ENCODE data around the gene BRME1.

The BRME1 gene

GRCh38 chr19:13935765-13936510 is 30.0 kb upstream of the BRME1 start:
- no peak for TF ChIP-seq CTCF (IDR thresholded peaks at IDR 0.05)
- Histone ChIP-seq H3K27me3 (peaks cover 41% of the 10 kb centered on the region), H3K4me1 (ENCODE audit: control insufficient read depth in 1 of 2, insufficient read depth in 1 of 2, low read depth in 1 of 2, low read length in 1 of 2) (peaks cover 0 to 13% of the 10 kb centered on the region in 2 experiments), H3K4me3 (ENCODE audit: low read depth in 1 of 2, low read length in 1 of 2) (no peak overlapping the region), H3K36me3 (peaks cover 8% of the 10 kb centered on the region), H3K27ac (no peak overlapping the region), H3K9me3 (no peaks in the 10 kb centered on the region)

DNA sequence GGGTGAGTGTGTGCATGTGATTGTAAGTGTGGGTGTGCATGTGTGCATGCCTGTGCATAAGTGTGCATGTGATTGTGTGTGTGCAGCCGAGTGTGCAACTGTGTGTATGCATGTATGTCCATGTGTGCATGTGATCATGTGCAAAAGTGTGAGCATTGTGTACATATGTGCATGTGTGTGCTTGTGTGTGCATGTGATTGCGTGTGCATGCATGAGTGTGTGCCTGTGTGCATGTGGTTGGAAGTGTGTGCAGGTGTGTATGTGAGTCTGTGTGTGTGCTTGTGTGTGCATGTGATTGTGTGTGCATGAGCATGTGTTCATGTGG is 28.8 kb upstream of the BRME1 start:
- no peak overlapping the region for H3K4me3 ChIP-seq (ENCODE audit: low read depth in 1 of 2, low read length in 1 of 2)

DNA sequence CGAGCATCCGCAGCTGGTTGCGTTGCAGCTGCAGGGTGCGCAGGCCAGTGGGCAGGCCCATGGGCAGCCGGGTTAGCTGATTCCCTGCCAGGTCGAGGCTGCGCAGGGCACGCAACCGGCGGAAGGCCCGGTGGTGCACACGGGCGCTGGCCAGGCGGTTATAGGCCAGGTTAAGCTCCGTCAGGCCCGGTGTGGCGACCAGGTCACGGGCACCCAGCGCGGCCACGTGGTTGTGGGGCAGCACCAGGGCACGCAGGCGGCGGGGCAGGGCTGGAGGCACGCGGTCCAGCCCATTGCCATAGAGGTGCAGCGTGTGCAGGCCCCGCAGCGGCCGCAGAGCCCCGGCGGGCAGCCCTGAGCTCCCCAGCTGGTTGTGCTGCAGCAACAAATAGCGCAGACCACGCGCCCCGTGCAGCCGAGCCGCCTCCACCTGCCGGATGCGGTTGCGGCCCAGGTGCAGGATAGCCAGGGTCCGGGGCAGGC is 27.0 kb upstream of the BRME1 start:
- Histone ChIP-seq H3K4me1 (ENCODE audit: control insufficient read depth in 1 of 2, insufficient read depth in 1 of 2, low read depth in 1 of 2, low read length in 1 of 2) (peaks cover 0 to 4% of the 10 kb centered on the region in 2 experiments), H3K9me3 (no peaks in the 10 kb centered on the region), H3K27ac (no peak overlapping the region), H3K4me3 (ENCODE audit: low read depth in 1 of 2, low read length in 1 of 2) (no peak overlapping the region), H3K36me3 (peaks cover 23% of the 10 kb centered on the region), H3K27me3 (peaks cover 25% of the 10 kb centered on the region)
- TF ChIP-seq CTCF (IDR thresholded peaks at IDR 0.05), result no peak

More for the DNA sequence above, 28.8 kb upstream of the BRME1 start:
- Histone ChIP-seq H3K27me3 (peaks cover 39% of the 10 kb centered on the region), H3K9me3 (no peaks in the 10 kb centered on the region), H3K27ac (no peak overlapping the region), H3K36me3 (peaks cover 16% of the 10 kb centered on the region), H3K4me1 (ENCODE audit: control insufficient read depth in 1 of 2, insufficient read depth in 1 of 2, low read depth in 1 of 2, low read length in 1 of 2) (peaks cover 0 to 13% of the 10 kb centered on the region in 2 experiments)
- no peak for TF ChIP-seq CTCF (IDR thresholded peaks at IDR 0.05)

GRCh38 chr19:13932149-13932637 is 26.3 kb upstream of the BRME1 start:
- TF ChIP-seq CTCF (IDR thresholded peaks at IDR 0.05), result no peak
- H3K36me3 ChIP-seq, result peaks cover 29% of the 10 kb centered on the region
- H3K4me3 ChIP-seq (ENCODE audit: low read depth in 1 of 2, low read length in 1 of 2), result no peak overlapping the region
- peaks cover 17% of the 10 kb centered on the region for H3K27me3 ChIP-seq
- H3K27ac ChIP-seq, result no peak overlapping the region
- H3K4me1 ChIP-seq (ENCODE audit: control insufficient read depth in 1 of 2, insufficient read depth in 1 of 2, low read depth in 1 of 2, low read length in 1 of 2), result no peaks in the 10 kb centered on the region
- H3K9me3 ChIP-seq, result no peaks in the 10 kb centered on the region

DNA sequence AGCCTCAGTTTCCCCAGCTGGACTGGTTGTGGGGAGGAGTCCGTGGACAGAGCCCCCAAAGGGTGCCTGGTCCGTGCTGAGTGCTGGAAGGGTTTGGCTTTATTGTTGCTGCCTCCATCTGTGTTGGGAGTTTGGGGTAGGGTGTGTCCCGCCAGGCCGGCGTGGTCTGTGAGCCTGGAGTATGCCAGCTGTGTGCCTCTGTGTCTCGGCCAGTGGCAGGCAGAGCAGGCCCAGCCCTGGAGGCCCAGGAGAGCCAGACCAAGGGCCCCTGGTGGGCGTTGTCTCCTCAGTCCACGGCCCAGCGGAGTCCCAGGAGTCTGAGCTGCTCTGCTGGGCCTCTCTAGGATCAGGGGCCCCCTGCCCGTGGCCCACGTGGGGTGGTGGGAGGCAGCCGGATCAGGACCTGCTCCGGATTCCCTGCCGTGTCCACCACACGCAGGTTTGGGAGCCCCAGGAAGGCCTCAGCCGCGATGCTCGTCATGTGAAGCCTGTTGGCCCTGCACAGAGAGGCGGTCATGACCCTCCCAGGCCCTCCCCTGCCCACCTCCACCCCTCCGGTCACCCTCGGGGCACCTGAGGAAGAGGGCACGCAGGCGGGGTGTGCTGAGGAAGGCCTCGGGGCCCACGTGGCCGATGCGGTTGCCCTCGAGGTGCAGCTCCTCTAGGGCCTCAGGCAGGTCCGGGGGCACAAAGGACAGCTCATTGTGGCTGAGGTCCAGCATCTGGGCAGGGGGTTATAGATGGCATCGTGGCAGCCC is 25.7 kb upstream of the BRME1 start:
- Histone ChIP-seq H3K4me1 (ENCODE audit: control insufficient read depth in 1 of 2, insufficient read depth in 1 of 2, low read depth in 1 of 2, low read length in 1 of 2) (no peaks in the 10 kb centered on the region), H3K4me3 (ENCODE audit: low read depth in 1 of 2, low read length in 1 of 2) (no peak overlapping the region), H3K27ac (no peak overlapping the region), H3K27me3 (peaks cover 16% of the 10 kb centered on the region), H3K36me3 (peaks cover 35% of the 10 kb centered on the region), H3K9me3 (no peaks in the 10 kb centered on the region)
- TF ChIP-seq CTCF (IDR thresholded peaks at IDR 0.05), result no peak

All from neutrophil (primary cell).